Adipocyte (in vitro differentiated cells): Measurements from ENCODE around the gene TBX18.
A peak's percentile ranks its signal among the peaks of the same experiment; 100 is the strongest.

Source experiments
- DNase-seq: peaks from one replicate; pipeline ENCODE4 v3.0.0-alpha.2; 2015; ENCODE audit warnings: low read depth
- H3K27me3 ChIP-seq: replicated peaks from 2 replicates; pipeline ENCODE4 v1.7.0; 2013; ENCODE audit warnings: mild to moderate bottlenecking, low read length, moderate library complexity; ENCODE audit not compliant: control insufficient read depth, insufficient read depth
- H3K36me3 ChIP-seq: 2 replicates; pipeline ENCODE4 v1.7.0; 2013; ENCODE audit warnings: low read length, mild to moderate bottlenecking, moderate library complexity; ENCODE audit not compliant: control insufficient read depth, insufficient read depth, severe bottlenecking
- H3K4me1 ChIP-seq: 2 replicates; pipeline ENCODE4 v1.7.0; 2013; ENCODE audit warnings: mild to moderate bottlenecking, low read length, moderate library complexity; ENCODE audit not compliant: control insufficient read depth, insufficient read depth
- H3K4me3 ChIP-seq: 2 replicates; pipeline ENCODE4 v1.7.0; 2013; ENCODE audit warnings: mild to moderate bottlenecking, low read length, moderate library complexity
- H3K9ac ChIP-seq: 2 replicates; pipeline ENCODE4 v1.7.0; 2013; ENCODE audit warnings: mild to moderate bottlenecking, low read length, moderate library complexity
- H3K9me3 ChIP-seq: 2 replicates; pipeline ENCODE4 v1.7.0; 2013; ENCODE audit warnings: mild to moderate bottlenecking, low read length, moderate library complexity; ENCODE audit not compliant: control insufficient read depth

The TBX18 gene

DNA sequence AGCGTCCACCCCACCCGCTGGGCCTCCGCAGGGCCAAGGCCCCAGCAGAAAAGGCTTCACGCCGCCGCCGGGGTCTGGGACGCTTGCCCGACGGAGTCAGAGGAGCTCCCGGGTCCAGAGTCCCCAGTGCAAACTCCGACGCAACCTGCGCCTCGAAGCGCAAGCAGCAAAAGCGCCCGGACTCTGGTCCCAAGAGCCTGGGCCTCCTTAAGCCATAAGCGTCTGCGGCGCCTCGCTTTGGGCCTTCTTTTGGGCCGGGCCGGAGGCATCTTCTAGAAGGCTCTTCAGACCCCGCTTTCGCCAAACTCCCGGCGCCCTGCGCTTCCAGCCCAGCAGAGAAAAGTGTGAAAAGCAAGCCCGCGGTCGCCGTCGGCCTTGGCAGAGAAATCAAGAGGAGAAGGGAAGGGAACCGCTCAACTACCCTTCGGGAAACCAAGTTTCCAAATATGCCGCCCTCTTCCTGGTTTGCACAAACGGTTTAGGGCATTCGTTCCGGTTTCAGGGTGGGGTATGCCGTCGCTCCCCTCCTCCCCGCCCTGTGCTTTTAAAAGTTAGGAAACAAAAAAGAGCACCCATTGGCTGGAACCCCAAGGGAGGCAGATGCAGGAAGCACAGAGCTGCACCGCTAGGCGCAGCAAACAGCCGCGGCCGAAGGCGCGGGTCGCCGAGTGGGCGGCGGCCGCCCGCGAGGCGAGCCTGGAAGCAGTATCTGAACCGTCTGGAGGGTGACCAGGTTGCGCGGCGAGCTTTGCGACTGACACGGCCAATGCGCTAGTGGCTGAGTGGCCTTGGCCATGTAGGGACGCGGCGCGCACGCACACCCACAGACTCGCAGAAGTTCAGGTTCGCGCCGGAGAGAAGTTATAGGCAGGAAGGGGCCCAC, 1.2 kb downstream of the TBX18 start:
- no peaks in the 10 kb centered on the region for H3K36me3 ChIP-seq
- H3K4me3 ChIP-seq: peak overlapping the region; percentile 85
- H3K27me3 ChIP-seq: no peaks in the 10 kb centered on the region
- peaks cover 32% of the 10 kb centered on the region for H3K4me1 ChIP-seq
- H3K9me3 ChIP-seq: no peaks in the 10 kb centered on the region
- peak overlapping the region; percentile 97 for H3K9ac ChIP-seq
- DNase-seq: peak; percentile 83

DNA sequence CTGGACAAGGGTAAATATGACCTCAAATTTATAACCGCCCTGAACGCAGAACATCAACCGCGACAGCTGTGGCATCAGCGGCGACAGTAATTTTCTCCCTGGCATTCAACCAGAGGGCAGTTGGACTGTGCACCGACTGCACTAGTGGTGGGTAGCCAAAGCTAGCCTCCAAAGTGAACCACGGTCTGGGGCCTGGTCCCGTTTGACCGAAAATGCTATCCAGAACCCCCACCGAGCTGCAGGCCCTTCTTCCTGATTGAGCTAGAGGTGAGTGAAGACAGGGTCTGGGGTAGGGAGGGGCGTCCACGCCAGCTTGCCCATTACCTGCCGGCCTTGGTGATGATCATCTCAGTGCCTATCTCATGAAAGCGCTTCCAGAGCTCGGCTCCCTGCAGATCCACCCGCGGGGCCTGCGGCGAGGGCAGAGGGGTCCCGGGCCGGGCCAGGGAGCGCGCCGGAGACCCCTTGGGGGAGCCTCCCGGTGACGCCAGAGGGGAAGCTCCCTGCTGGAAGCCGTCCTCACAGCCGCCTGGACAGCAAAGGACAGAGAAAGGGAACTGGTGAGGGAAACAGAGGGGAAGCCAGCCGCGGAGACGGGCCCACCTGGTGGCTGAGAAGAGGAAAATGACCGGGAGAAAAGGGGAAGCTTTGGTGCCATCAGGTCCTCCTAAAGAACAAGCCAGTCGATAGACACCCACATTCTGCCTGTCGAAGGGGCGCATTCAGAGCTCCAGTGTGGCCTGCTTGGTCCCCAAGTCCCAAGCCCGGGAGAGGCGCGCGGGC, 2.0 kb downstream of the TBX18 start:
- peak; percentile 44 for DNase-seq
- H3K4me3 ChIP-seq: peak overlapping the region; percentile 85
- H3K4me1 ChIP-seq: peaks cover 32% of the 10 kb centered on the region
- H3K27me3 ChIP-seq: no peaks in the 10 kb centered on the region
- H3K9me3 ChIP-seq: no peaks in the 10 kb centered on the region
- H3K36me3 ChIP-seq: no peaks in the 10 kb centered on the region
- H3K9ac ChIP-seq: peak overlapping the region; percentile 97

DNA sequence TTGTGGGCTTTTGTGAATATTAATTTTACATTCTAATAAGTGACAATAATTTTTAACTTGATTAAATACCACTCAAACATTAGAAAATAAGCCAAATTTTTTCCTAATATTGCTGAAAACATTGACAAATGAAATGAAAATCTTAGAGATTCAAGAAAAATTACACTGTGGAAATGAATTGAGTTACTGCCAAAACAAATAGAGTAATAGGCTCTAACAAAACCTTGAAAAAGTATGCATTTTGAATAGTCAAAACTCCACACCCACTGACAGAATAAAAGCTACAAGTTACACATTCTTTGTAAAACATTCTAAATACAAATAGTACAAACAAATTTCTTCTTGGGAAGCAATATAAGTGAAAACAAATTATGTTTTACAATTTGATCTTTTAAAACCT, 5.9 kb downstream of the TBX18 start:
- Histone ChIP-seq H3K4me3 (peak overlapping the region; percentile 21), H3K36me3 (peaks cover 34% of the 10 kb centered on the region), H3K9me3 (no peaks in the 10 kb centered on the region), H3K9ac (peak overlapping the region; percentile 97), H3K4me1 (peaks cover 55% of the 10 kb centered on the region), H3K27me3 (no peaks in the 10 kb centered on the region)
- peak; percentile 35 for DNase-seq

DNA sequence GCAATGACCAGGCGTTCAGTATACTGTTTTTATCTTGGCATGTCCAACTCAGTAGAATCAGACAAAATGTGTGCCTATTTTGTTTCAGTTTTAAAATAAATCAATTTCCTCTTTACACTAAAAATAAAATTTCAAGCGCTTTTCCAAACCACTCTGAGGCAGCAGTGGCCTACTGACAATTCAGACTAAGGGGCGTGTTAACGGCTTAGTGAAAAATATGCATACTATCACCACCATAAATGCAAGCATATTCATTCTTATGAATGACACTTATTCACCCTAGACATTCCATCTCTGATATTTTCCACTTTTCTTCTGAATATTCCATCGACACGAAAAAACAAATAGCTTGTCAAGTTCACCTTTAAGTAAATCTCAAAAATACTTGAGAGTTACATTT, 7.5 kb downstream of the TBX18 start:
- no peak overlapping the region for H3K9ac ChIP-seq
- no peak overlapping the region for H3K4me3 ChIP-seq
- peaks cover 46% of the 10 kb centered on the region for H3K36me3 ChIP-seq
- H3K9me3 ChIP-seq: no peaks in the 10 kb centered on the region
- no peaks in the 10 kb centered on the region for H3K27me3 ChIP-seq
- DNase-seq: no peak
- H3K4me1 ChIP-seq: peaks cover 72% of the 10 kb centered on the region

DNA sequence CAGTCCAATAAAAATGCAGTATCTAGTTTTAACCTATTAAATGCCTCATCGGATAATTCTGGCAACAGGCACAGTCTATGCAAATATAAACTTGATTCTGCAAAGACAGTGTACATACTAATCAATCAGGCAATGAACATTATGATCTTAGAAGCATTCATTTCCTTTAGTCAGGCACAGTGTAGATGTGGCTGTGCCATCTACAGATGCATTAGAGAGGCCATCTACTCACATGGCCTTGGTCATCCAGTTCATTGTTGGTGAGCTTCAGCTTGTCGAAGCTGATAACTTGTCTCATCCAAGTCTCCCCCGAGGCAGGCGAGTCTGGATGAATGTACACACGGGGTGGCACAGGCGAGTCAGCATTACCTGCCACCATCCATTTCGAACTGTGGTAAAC, 7.9 kb downstream of the TBX18 start:
- no peaks in the 10 kb centered on the region for H3K27me3 ChIP-seq
- no peak overlapping the region for H3K9ac ChIP-seq
- no peak for DNase-seq
- H3K9me3 ChIP-seq: no peaks in the 10 kb centered on the region
- H3K36me3 ChIP-seq: peaks cover 46% of the 10 kb centered on the region
- H3K4me1 ChIP-seq: peaks cover 71% of the 10 kb centered on the region
- H3K4me3 ChIP-seq: no peak overlapping the region

DNA sequence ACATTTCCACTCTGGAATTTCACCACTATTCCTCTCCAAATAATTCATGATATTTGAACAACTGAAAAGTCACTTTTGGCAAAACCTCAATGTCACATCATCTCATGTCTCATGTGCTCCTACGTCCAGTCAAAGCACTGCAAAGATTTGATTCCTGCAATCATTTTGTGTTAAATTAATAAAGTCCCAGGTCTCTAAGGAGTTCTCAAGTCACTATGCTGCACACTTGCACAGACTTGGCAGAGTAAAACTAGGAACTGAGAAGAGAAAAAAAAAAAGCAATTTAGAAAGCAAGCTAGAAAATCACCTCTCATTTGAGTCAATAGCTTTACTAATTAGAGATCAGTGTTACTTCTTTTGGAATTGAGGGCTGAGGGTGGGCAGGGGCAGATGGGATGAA, 11.2 kb downstream of the TBX18 start:
- H3K27me3 ChIP-seq: no peaks in the 10 kb centered on the region
- peak overlapping the region; percentile 35 for H3K9ac ChIP-seq
- H3K9me3 ChIP-seq: no peaks in the 10 kb centered on the region
- peaks cover 40% of the 10 kb centered on the region for H3K4me1 ChIP-seq
- peaks cover 56% of the 10 kb centered on the region for H3K36me3 ChIP-seq
- DNase-seq: no peak
- H3K4me3 ChIP-seq: no peak overlapping the region

GRCh38 chr6:84752118-84752850, 12.1 kb downstream of the TBX18 start:
- Histone ChIP-seq H3K27me3 (no peaks in the 10 kb centered on the region), H3K4me3 (no peak overlapping the region), H3K9me3 (no peaks in the 10 kb centered on the region), H3K4me1 (peaks cover 40% of the 10 kb centered on the region), H3K36me3 (peaks cover 65% of the 10 kb centered on the region), H3K9ac (no peak overlapping the region)
- DNase-seq: no peak

DNA sequence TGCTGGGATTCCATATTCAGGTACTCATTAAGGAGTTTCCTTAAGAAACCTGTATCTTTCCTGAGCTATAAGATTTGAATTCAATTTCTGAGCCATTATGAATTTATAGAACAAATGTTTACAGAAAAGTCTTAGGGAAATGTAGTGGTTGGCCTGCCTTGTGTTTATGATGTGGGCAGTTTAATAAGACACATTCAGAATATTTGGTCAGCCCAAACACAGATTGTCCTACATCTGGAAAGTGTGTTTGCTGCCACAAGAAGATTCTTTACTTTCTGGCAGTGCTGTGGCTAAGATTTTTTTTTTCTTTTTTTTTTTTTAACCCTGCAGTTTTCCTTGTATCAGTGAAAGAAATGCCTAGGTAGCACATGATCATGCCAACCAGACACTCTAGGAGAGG, 15.2 kb downstream of the TBX18 start:
- Histone ChIP-seq H3K4me1 (peaks cover 31% of the 10 kb centered on the region), H3K27me3 (no peaks in the 10 kb centered on the region), H3K36me3 (peaks cover 58% of the 10 kb centered on the region), H3K9me3 (no peaks in the 10 kb centered on the region), H3K4me3 (no peak overlapping the region), H3K9ac (no peak overlapping the region)
- DNase-seq: no peak

GRCh38 chr6:84748376-84748775, 16.0 kb downstream of the TBX18 start:
- H3K4me1 ChIP-seq: peaks cover 35% of the 10 kb centered on the region
- no peak overlapping the region for H3K9ac ChIP-seq
- no peaks in the 10 kb centered on the region for H3K27me3 ChIP-seq
- no peaks in the 10 kb centered on the region for H3K9me3 ChIP-seq
- peaks cover 58% of the 10 kb centered on the region for H3K36me3 ChIP-seq
- H3K4me3 ChIP-seq: no peak overlapping the region
- no peak for DNase-seq

- peak overlapping the region; percentile 60 for H3K4me3 ChIP-seq
- no peaks in the 10 kb centered on the region for H3K27me3 ChIP-seq
- peak overlapping the region; percentile 40 for H3K9ac ChIP-seq
- peaks cover 25% of the 10 kb centered on the region for H3K4me1 ChIP-seq
- DNase-seq: no peak
- H3K36me3 ChIP-seq: peaks cover 81% of the 10 kb centered on the region
- no peaks in the 10 kb centered on the region for H3K9me3 ChIP-seq
Observed at GRCh38 chr6:84743616-84744015, 20.8 kb downstream of the TBX18 start.

DNA sequence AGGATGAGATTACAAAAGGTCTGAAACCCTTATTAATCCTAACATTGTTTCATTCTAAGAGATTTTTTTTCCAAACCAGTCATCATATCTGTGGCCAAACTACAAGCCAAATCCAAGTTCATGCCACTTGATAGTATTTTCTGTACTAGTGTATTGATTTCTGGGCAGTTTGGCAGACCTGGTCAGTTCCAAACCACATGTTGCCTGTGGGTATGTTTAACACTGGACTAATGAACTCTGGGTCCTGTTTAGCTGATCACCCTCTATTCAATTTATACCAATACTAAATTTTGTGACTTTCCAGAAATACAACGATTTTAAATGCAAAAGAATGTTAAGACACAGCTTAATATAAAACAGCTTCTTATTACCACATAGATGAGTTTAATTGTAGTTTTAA, 24.0 kb downstream of the TBX18 start:
- no peak for DNase-seq
- Histone ChIP-seq H3K27me3 (no peaks in the 10 kb centered on the region), H3K4me3 (no peak overlapping the region), H3K36me3 (peaks cover 88% of the 10 kb centered on the region), H3K9ac (no peak overlapping the region), H3K9me3 (no peaks in the 10 kb centered on the region), H3K4me1 (peaks cover 25% of the 10 kb centered on the region)
